ENCODE results near the gene NPW. TPM values are rescaled to one million over a fixed set of nuclear protein-coding genes. Genes with fewer than 3 reads are reported as not detected.
"Not testable (repeated sequence)": the region's sequence is repeated elsewhere in the genome, so short reads cannot be mapped to it uniquely, and the experiment has no call there.

The NPW gene
- total and polyA plus RNA-seq, 9 of the 15 experiments (the other 6 are each of a cell fraction or from before 2014, with no cell fraction given), result 0.14 to 4.0 (median 2.6) TPM; not detected in 4

- Histone ChIP-seq H3K36me3 (ENCODE audit: control insufficient read depth, insufficient read depth, low read length) (peaks cover 20% of the 10 kb centered on the region; the same call in 1 of the 3 replicates), H3K4me3 (peak overlapping the region; percentile 23; the same call in 1 of the 2 replicates), H3K4me2 (ENCODE audit: insufficient read depth, low read length) (peak overlapping the region; percentile 45), H3K9ac (ENCODE audit: insufficient read depth in 1 of 2, low read depth in 2 of 2, low read length in 2 of 2) (peak overlapping the region; percentile 50 to 86; a peak in 3 of 4 replicates), H3K27ac (ENCODE audit: extremely low read depth, low read depth, low read length) (peak overlapping the region; percentile 41; the same call in 2 of the 3 replicates), H3K4me1 (replicated peaks in 1 of 2; ENCODE audit: control insufficient read depth in 2 of 2, insufficient read depth in 2 of 2, low read length in 2 of 2) (peaks cover 14 to 87% of the 10 kb centered on the region in 2 experiments)
- H3K27me3 ChIP-seq (ENCODE audit: control insufficient read depth in 2 of 2, insufficient read depth in 2 of 2, low read length in 2 of 2); H3K9me1 ChIP-seq (ENCODE audit: control insufficient read depth, insufficient read depth, low read length); in situ Hi-C loops (cut with MboI); H2AFZ ChIP-seq (ENCODE audit: low read depth, low read length); H4K20me1 ChIP-seq (replicated peaks; ENCODE audit: control insufficient read depth, insufficient read depth, low read length); H3K79me2 ChIP-seq (ENCODE audit: control insufficient read depth, insufficient read depth, low read length); intact Hi-C loops (cut with micrococcal nuclease); ATAC-seq; H3K9me3 ChIP-seq (replicated peaks; ENCODE audit: control insufficient read depth, insufficient read depth, low read depth, low read length); DNase-seq (ENCODE audit: extremely low read depth in 1 of 4, low spot score in 3 of 4); CTCF ChIA-PET (ENCODE audit: low intra/inter-chr PET ratio); BruUV-seq (replicated peaks); POLR2A ChIA-PET; FAIRE-seq: not testable (repeated sequence)
- TF ChIP-seq NR2C1 (IDR thresholded peaks at IDR 0.05) (peak; percentile 31; the same call in 1 of the 2 replicates), NR2C1 (tag; IDR thresholded peaks at IDR 0.05) (0 out of 2 replicates have a peak, but pooled peaks have one; percentile 15), ZFX (CRISPR knock-in tag; IDR thresholded peaks at IDR 0.05) (peak; percentile 32; the same call in 1 of the 2 replicates)
- WGBS (ENCODE audit: insufficient coverage, low coverage, missing lambda C conversion rate), result 81% methylated on average over 11 of the region's 32 CpGs
These were observed 14.5 kb downstream of the NPW start for GRCh38 chr16:2033909-2034695.

All from K562 (cell line).